Measurements from ENCODE around the gene TGFBR3. TPM values are rescaled to one million over a fixed set of nuclear protein-coding genes. Genes with fewer than 3 reads are reported as not detected.

Gene TGFBR3
- total and polyA plus RNA-seq, 2 of the 8 experiments (the other 6 are each of a cell fraction or from before 2014, with no cell fraction given), result 2.0 to 6.1 TPM

GRCh38 chr1:91806769-91807700 is 78.9 kb downstream of the TGFBR3 start:
- no peak overlapping the region for H4K91ac ChIP-seq (replicated peaks; ENCODE audit: insufficient read length, low read length)
- H3K18ac ChIP-seq (ENCODE audit: extremely low read depth, low read length), result no peak overlapping the region
- H3K23me2 ChIP-seq (ENCODE audit: low read depth, low read length), result peaks cover 1% of the 10 kb centered on the region; the same call in 1 of the 2 replicates
- no peak overlapping the region for H3K4me2 ChIP-seq (ENCODE audit: insufficient read depth in 1 of 2, low read depth in 2 of 2, low read length in 2 of 2)
- H3K79me2 ChIP-seq (ENCODE audit: control insufficient read depth in 1 of 2, insufficient read depth in 2 of 2, low read length in 2 of 2), result no peaks in the 10 kb centered on the region
- no peak overlapping the region for H2BK12ac ChIP-seq (ENCODE audit: low read depth, low read length)
- no peak overlapping the region for H2BK120ac ChIP-seq (replicated peaks; ENCODE audit: low read depth, low read length)
- no peak overlapping the region for H3K23ac ChIP-seq (ENCODE audit: insufficient read length)
- WGBS, 2 experiments (ENCODE audit: extremely low coverage in 1 of 2, insufficient coverage in 1 of 2, insufficient read length in 1 of 2, insufficient replicate concordance in 2 of 2, low coverage in 1 of 2, low lambda C conversion rate in 2 of 2, missing lambda C conversion rate in 1 of 2), result 87% methylated on average over 8 of the region's 8 CpGs; no CpG with 5 or more reads in 1 of the 2 experiments
- H3K27me3 ChIP-seq (replicated peaks in 1 of 4; ENCODE audit: control insufficient read depth in 3 of 4, extremely low read depth in 1 of 4, insufficient read depth in 3 of 4, low read length in 3 of 4), result no peaks in the 10 kb centered on the region
- H2BK5ac ChIP-seq (ENCODE audit: low read depth, low read length), result no peak overlapping the region
- no peak overlapping the region for H3K9ac ChIP-seq (replicated peaks in 1 of 4; ENCODE audit: extremely low read depth in 1 of 4, low read depth in 3 of 4, low read length in 3 of 4)
- no peak overlapping the region for H3K4me3 ChIP-seq (ENCODE audit: extremely low read depth in 1 of 4, insufficient read depth in 2 of 4, low read depth in 3 of 4, low read length in 4 of 4)
- no peak overlapping the region for H4K8ac ChIP-seq (ENCODE audit: extremely low read depth, insufficient read depth, low read length)
- ChIA-PET POLR2A (ENCODE audit: partially characterized antibody) (interaction anchor here (0.9 to 1.8 kb wide), 3 partner anchors 10 to 81 kb away, joined by 3 to 5 read pairs (median 3); no protein-coding TSS in a partner anchor), CTCF (ENCODE audit: partially characterized antibody) (interaction anchor here (0.6 to 4.9 kb wide), 8 partner anchors 12 to 107 kb away, joined by 3 to 18 read pairs (median 4); no protein-coding TSS in a partner anchor)
- no peak overlapping the region for H2AK5ac ChIP-seq (ENCODE audit: low read depth, low read length)
- no peak overlapping the region for H2BK20ac ChIP-seq (ENCODE audit: low read length)
- H2AFZ ChIP-seq (ENCODE audit: low read length), result no peak overlapping the region
- no peak overlapping the region for H3K14ac ChIP-seq (ENCODE audit: insufficient read length)
- DNase-seq (ENCODE audit: low read depth in 1 of 2, low spot score in 2 of 2) (no peak), FAIRE-seq (no peak)
- no peaks in the 10 kb centered on the region for H3K79me1 ChIP-seq (ENCODE audit: low read depth, low read length)
- H4K5ac ChIP-seq (ENCODE audit: insufficient read length, low read depth, low read length), result no peak overlapping the region
- H3K4ac ChIP-seq (replicated peaks; ENCODE audit: insufficient read length, low read depth, low read length), result no peak overlapping the region
- H3K36me3 ChIP-seq (ENCODE audit: control insufficient read depth in 2 of 4, insufficient read depth in 4 of 4, low read length in 3 of 4), result no peaks in the 10 kb centered on the region
- H3K9me3 ChIP-seq (ENCODE audit: insufficient read depth in 2 of 2, low read depth in 1 of 2, low read length in 1 of 2), result no peaks in the 10 kb centered on the region
- no peak overlapping the region for H2BK15ac ChIP-seq (ENCODE audit: low read length)
- H3K56ac ChIP-seq (replicated peaks; ENCODE audit: insufficient read length, low read depth, low read length), result no peak overlapping the region
- no peak overlapping the region for H3K27ac ChIP-seq (ENCODE audit: low read depth, low read length)
- H4K20me1 ChIP-seq (replicated peaks in 1 of 2; ENCODE audit: control insufficient read depth in 1 of 2, insufficient read depth in 2 of 2, low read length in 2 of 2), result no peaks in the 10 kb centered on the region
- peaks cover 0 to 8% (median 0%) of the 10 kb centered on the region in 4 experiments; a peak in 2 of 7 replicates for H3K4me1 ChIP-seq (replicated peaks in 1 of 4; ENCODE audit: control insufficient read depth in 3 of 4, insufficient read depth in 4 of 4, low read length in 3 of 4)
- TF ChIP-seq RAD21 (IDR thresholded peaks at IDR 0.05 in 1 of 2, conservative IDR thresholded peaks at IDR 0.05 in 1 of 2; ENCODE audit: low read depth in 2 of 2, low read length in 2 of 2), result peak in 1 of 2 experiments; percentile 20; a peak in 2 of 4 replicates

Measured in H1 (cell line).